Measurements from ENCODE around the gene CEP126.

DNA sequence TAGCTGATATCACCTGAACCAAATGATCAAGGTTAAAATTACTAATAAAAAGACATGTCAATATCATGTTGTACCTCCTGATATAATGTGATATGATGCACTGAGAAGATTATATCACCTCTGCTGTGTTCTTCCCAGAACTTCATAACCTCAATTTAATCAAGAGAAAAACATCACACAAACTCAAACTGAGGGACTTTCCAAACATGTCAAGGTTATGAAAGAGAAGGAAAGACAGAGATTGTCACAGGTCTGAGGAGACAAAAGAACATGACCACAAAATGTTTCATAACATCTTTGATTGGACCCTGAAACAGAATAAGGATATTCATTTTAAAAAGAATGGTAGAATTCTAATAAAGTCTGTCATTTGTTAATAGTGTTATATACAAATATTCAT, 89.4 kb downstream of the CEP126 start:
- TF ChIP-seq REST (IDR thresholded peaks at IDR 0.05; ENCODE audit: unreplicated experiment), result no peak
- no peak for TF ChIP-seq CTCF (conservative IDR thresholded peaks at IDR 0.05; ENCODE audit: low read depth in 2 of 2)
- no peak for TF ChIP-seq NANOG (IDR thresholded peaks at IDR 0.05; ENCODE audit: borderline replicate concordance)
- TF ChIP-seq POLR2AphosphoS5 (IDR thresholded peaks at IDR 0.05; ENCODE audit: low read depth), result no peak
- TF ChIP-seq EZH2 (IDR thresholded peaks at IDR 0.05; ENCODE audit: low read depth, unreplicated experiment), result no peak
- TF ChIP-seq CREB1 (CRISPR knock-in tag; IDR thresholded peaks at IDR 0.05; ENCODE audit: low read depth), result no peak
- no peak for TF ChIP-seq ZNF114 (CRISPR knock-in tag; IDR thresholded peaks at IDR 0.05)
- no peak for TF ChIP-seq EZH2phosphoT487 (IDR thresholded peaks at IDR 0.05; ENCODE audit: unreplicated experiment)
- TF ChIP-seq JUNB (IDR thresholded peaks at IDR 0.05; ENCODE audit: unreplicated experiment), result no peak
- TF ChIP-seq, protein P1, sequence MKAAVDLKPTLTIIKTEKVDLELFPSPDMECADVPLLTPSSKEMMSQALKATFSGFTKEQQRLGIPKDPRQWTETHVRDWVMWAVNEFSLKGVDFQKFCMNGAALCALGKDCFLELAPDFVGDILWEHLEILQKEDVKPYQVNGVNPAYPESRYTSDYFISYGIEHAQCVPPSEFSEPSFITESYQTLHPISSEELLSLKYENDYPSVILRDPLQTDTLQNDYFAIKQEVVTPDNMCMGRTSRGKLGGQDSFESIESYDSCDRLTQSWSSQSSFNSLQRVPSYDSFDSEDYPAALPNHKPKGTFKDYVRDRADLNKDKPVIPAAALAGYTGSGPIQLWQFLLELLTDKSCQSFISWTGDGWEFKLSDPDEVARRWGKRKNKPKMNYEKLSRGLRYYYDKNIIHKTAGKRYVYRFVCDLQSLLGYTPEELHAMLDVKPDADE (IDR thresholded peaks at IDR 0.05), result no peak

Data from GM23338 (cell line).